HG03521 (cell line): ENCODE data around the gene KIF12.

ENCODE experiments used
- ATAC-seq: cut with Tn5 transposase; IDR thresholded peaks from one replicate; pipeline ENCODE4 v1.9.1; 2021; ENCODE audit warnings: mild to moderate bottlenecking, moderate library complexity; ENCODE audit not compliant: unreplicated experiment

Gene KIF12

DNA sequence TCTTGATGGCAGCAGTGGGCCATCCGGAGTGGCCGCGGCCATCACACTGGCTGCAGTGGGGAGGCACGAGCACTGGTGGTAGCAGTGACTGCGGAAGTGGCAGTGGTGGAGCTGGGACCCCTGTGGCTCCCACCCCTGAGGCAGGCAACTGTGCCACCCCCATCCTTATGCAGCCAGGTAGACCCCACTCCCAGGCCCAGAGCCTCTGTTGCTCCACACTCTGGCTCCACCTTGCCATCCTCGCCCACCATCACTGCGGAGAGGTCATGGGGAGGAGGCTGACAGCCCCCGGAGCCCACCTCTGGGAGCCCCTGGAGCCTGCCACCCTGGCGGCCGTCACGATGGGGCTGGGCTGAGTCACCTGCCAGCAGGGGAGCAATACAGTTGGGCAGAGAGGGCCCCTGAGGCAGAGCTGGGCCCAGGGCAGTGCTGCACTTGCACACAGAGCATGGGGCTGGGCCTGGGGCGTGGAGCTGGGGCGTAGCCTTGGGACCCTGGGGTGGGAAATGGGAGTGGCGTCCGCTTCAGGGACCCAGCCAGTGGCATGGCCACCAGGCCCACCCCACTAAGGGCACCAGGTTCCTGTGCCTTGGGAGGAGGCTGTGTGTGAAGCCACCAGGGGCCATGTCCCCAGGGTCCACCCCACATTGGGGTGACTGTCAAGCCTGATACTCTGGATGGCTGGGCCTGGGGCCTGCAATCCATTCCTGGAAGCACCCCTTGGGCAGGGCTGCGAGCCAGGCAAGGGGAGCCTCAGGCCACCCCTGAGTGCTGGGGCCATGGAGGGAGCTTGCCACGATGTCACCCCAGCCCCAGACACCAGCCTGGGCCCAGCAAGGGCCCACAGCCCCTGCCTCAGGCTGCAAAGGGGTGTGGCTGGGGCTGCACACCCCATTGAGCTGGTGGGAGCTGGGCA lies 28.6 kb downstream of the KIF12 start:
- no peak for ATAC-seq

- no peak for ATAC-seq
Observed at GRCh38 chr9:114069476-114070187, 29.5 kb downstream of the KIF12 start.

DNA sequence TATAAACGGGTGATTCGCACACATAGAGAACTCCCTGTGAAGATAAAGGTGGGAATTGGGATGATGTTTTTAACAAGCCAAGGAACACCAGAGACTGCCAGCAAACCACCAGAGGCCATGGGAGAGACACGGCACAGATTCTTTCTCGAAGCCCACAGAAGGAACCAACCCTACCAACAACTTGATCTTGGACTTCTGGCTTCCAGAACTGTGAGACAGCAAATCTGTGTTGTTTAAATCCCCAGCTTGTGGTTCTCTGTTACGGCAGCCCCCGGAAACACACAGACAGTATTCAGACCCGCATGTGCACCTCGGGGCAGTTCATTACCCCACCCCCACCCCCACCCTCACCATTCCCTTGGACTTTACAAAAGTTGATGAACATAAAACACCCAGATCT lies 33.8 kb downstream of the KIF12 start:
- ATAC-seq = no peak

DNA sequence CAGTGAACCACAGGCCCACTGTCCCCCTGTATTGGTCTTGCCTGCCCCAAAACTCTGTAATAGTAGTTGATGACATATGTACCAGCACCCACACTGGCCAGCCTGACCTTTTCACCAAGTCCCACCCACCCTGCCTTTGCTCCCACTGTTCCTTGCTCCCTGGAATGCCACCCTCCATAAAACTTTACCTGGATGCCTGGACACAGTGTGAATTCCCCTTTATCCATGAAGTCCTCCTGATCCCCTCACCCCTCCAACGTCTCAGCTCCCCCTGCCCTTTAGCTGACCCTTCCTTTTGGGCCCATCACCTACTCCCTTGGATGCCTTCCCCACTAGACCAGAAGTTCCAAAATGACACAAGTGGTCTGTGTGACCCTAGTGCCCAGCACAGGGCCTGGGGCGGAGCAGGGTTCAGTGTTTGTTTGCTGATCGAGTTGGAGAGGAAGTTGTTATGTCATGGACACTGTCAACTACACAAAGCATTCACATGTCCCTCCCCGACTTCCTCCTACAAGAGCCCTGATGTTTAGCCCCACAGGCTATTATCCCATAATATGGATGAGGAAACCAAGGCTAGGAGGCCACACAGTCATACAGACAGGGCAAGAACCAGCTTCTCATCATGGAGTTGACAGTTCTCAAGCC lies 37.1 kb downstream of the KIF12 start:
- ATAC-seq = no peak

DNA sequence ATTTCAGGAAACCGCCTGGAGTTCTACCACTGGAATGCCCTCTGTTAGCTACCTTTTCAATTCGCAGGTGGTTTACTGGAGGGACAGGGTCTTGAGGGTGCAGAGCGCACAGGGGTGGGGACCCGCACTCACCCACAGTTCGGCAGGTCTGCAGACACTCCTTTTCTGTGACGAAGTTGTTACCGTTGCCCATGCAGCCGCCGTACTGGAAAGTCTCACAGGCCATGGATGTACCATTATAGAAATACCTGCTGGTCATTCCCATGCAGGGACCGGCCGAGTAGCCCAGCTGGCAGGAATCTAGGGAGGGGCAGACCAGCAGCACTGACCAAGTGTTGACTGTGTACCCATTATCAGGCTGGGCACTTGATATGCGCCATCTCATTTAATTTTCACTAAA lies 37.8 kb downstream of the KIF12 start:
- no peak for ATAC-seq

DNA sequence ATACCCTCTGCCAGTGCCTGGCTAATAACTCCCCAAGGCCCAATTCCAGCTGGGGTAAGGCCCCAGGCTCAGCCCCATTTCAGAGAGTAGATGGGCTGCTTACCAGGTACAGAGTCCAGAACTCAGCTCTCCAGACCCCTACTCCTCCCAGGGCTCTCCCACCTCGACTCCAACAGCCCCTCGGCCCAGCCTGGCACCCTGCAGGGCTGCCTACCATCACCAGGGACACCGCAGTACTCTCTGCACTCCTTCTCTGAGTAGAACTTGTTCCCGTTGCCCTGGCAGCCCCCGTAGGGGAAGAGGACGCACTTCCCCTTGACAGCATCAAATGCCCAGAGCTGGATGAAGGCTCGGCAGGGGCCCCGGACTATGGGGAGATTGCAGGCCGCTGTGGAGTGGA lies 38.4 kb downstream of the KIF12 start:
- no peak for ATAC-seq

GRCh38 chr9:114060070-114060469 lies 39.0 kb downstream of the KIF12 start:
- ATAC-seq = no peak

GRCh38 chr9:114059047-114059803 lies 39.9 kb downstream of the KIF12 start:
- no peak for ATAC-seq

GRCh38 chr9:114058688-114059046 lies 40.4 kb downstream of the KIF12 start:
- ATAC-seq = no peak

- no peak for ATAC-seq
Observed at GRCh38 chr9:114057161-114057885, 41.8 kb downstream of the KIF12 start.

DNA sequence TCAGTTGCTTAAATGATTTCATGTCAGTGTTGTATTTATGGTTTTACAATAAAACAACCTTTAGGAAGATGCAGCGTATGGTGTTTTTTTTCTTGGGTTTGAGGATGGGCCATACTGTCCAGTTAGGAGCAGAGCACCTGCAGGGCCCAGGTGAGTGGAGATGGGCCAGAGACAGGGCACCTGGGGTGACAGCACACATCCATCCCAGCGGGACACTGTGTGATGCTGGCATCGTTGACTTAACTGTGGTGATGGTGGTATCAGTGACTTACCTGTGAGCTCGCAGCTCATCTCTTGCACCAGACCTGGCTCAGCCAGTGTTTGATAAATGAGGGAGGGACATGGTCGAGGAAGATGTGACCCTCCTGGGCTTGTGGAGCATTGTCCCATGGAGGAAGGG lies 42.6 kb downstream of the KIF12 start:
- ATAC-seq = no peak

DNA sequence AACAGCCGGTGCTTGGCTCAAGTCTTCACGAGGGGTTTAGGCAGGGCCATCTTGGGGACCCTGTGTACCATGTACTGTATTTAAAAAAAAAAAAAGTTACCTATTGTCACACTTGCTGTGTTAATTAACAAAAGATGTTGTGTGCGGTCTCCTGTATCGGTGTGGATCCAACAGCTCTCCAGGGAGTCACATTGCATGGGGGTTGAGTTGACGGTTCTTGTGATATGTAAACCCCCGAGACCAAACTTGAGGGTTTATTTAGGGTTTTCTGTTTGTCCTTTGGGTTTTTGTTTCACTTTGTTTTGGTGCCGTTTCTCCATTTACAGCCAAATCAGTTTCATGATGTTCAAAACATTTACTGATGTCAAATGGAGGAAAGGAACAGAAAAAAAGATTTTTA lies 43.2 kb downstream of the KIF12 start:
- no peak for ATAC-seq

DNA sequence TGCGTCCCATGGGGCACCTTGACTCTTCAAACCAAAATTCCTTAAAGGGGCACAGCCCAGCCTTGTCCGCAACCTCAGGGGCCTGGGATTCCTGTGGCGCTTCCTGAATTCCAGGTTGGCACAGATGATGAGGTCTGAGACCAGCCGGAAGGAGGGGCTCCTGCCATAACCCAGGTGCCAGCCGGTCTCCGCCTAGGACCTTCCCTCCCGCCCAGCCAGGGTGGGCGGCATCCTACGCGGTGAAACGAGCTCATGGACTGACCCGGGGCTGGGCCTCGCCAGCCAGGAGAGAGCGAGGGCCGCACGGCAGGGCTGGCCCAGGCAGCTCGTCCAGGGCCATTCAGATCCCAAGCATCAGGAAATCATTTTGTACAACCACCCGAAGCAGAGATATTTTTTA lies 44.0 kb downstream of the KIF12 start:
- ATAC-seq = no peak

DNA sequence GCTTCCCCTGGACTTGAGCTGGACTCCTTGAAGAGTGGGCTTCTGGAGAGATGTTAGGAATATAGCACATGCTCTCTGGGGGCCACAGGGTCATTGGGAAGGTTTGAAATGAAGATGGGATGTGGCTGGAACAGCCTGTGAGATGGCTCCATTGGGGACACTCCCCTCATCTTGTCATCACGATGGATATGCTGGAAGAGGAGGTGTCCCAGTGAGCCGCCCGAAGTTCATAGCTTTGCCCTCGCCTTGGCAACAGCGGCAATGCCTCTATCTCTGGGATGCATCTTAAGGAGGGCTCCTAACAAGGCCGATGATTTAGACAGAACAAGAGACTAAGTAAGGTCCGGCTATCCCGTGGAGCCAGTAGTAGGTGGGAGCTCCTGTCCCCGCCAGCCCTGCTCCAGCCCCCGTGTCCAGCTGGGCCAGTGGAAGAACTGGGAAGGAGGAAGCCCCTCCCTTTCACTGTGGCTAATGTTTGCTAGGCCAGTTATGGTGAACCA lies 44.9 kb downstream of the KIF12 start:
- ATAC-seq = no peak

DNA sequence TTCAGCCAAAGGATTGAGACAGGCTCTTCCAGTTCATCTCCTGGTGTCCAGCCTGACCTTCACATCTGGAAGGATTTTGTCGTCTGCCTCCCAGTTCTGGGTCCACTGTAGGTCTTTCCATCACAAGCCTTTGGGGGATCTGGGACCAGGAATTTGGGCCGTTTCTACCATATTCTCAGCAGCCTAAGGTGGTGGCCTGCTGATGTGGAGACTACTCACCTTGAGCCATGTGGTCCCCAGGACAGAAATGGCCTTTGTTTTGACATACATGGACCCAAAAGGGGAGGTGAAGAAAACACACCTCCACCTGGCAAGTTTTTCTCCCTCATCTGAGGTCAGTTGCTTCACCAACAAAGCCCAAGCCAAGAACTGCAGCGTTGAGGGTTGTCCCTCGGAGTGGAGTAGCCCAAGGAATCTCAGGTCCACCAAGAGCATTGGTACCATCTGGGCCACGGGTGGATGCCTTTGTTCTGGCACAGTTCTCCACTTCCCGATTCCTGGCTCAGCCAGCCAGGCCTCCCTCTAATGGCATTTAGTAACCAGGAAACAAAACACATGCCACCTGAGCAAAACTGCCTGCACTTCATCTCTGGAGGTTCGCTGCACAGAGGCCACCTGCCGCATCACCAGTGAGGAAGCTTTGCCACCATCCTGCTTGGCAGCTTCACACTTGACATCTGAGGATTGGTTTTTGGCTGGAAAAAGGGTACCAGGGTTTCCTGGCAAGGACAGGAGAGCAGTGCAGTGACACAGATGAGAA lies 45.7 kb downstream of the KIF12 start:
- ATAC-seq = no peak

DNA sequence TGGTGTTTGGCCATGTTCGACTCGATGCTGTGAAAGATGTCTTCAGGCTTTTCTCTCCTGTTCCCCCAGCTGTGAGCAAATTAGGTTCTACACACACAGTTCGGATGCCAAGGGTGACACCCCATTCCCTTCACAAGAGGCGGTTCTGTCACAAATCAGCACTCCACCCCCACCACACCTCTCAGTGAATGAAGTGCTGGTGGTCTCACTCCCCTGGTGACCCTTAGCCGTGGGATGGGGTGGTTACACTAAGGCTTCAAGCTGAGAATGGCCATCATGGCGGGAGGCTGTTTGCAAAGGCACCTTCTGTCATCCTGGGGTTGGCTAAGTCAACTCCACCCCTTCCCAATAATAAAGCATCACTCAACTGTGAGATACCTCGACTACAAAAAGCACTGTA lies 47.4 kb downstream of the KIF12 start:
- ATAC-seq = no peak

DNA sequence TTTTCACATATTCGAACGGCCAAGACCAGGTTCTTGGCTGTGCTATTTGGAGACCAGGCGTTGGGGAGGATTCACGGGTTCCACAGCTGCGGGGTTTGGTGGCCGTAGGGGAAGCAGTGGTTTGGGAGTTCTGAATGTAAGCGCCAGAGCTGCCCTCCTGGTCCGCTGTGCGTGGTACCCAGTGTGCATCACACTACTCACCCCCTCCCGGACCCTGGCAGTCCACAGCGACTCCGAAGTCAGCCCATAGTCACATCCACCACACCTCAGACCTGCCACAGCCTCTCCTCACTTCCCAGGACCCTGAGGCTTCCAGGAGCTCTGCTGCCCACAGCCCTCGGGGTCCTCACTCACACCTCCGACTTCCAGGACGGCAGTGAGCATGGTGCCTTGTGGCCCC lies 47.8 kb downstream of the KIF12 start:
- ATAC-seq = no peak

- no peak for ATAC-seq
Observed at GRCh38 chr9:114050646-114051045, 48.4 kb downstream of the KIF12 start.

GRCh38 chr9:114050226-114050568 lies 48.9 kb downstream of the KIF12 start:
- no peak for ATAC-seq
